ENCODE results near the gene VWDE.

GRCh38 chr7:12350971-12351370, 52.7 kb downstream of the VWDE start:
- no peak for TF ChIP-seq ZNF550 (CRISPR knock-in tag; IDR thresholded peaks at IDR 0.05; ENCODE audit: borderline replicate concordance)
- TF ChIP-seq KLF9 (CRISPR knock-in tag; IDR thresholded peaks at IDR 0.05; ENCODE audit: low read depth), result no peak
- TF ChIP-seq, protein P1, sequence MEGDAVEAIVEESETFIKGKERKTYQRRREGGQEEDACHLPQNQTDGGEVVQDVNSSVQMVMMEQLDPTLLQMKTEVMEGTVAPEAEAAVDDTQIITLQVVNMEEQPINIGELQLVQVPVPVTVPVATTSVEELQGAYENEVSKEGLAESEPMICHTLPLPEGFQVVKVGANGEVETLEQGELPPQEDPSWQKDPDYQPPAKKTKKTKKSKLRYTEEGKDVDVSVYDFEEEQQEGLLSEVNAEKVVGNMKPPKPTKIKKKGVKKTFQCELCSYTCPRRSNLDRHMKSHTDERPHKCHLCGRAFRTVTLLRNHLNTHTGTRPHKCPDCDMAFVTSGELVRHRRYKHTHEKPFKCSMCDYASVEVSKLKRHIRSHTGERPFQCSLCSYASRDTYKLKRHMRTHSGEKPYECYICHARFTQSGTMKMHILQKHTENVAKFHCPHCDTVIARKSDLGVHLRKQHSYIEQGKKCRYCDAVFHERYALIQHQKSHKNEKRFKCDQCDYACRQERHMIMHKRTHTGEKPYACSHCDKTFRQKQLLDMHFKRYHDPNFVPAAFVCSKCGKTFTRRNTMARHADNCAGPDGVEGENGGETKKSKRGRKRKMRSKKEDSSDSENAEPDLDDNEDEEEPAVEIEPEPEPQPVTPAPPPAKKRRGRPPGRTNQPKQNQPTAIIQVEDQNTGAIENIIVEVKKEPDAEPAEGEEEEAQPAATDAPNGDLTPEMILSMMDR (CRISPR knock-in tag; IDR thresholded peaks at IDR 0.05), result no peak
- no peak for TF ChIP-seq GATA4 (IDR thresholded peaks at IDR 0.05; ENCODE audit: borderline replicate concordance, low read depth)
- no peak for TF ChIP-seq ATF7 (IDR thresholded peaks at IDR 0.05)
- no peak for TF ChIP-seq ATF7 (CRISPR knock-in tag; IDR thresholded peaks at IDR 0.05)
- TF ChIP-seq GZF1 (CRISPR knock-in tag; IDR thresholded peaks at IDR 0.05), result no peak
- TF ChIP-seq, protein P2, sequence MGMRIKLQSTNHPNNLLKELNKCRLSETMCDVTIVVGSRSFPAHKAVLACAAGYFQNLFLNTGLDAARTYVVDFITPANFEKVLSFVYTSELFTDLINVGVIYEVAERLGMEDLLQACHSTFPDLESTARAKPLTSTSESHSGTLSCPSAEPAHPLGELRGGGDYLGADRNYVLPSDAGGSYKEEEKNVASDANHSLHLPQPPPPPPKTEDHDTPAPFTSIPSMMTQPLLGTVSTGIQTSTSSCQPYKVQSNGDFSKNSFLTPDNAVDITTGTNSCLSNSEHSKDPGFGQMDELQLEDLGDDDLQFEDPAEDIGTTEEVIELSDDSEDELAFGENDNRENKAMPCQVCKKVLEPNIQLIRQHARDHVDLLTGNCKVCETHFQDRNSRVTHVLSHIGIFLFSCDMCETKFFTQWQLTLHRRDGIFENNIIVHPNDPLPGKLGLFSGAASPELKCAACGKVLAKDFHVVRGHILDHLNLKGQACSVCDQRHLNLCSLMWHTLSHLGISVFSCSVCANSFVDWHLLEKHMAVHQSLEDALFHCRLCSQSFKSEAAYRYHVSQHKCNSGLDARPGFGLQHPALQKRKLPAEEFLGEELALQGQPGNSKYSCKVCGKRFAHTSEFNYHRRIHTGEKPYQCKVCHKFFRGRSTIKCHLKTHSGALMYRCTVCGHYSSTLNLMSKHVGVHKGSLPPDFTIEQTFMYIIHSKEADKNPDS (CRISPR knock-in tag; IDR thresholded peaks at IDR 0.05), result no peak
- no peak for TF ChIP-seq ATF5 (CRISPR knock-in tag; IDR thresholded peaks at IDR 0.05; ENCODE audit: low read depth)
- no peak for TF ChIP-seq SP1 (IDR thresholded peaks at IDR 0.05)
- TF ChIP-seq SP1 (CRISPR knock-in tag; IDR thresholded peaks at IDR 0.05), result no peak
- TF ChIP-seq, protein P3, sequence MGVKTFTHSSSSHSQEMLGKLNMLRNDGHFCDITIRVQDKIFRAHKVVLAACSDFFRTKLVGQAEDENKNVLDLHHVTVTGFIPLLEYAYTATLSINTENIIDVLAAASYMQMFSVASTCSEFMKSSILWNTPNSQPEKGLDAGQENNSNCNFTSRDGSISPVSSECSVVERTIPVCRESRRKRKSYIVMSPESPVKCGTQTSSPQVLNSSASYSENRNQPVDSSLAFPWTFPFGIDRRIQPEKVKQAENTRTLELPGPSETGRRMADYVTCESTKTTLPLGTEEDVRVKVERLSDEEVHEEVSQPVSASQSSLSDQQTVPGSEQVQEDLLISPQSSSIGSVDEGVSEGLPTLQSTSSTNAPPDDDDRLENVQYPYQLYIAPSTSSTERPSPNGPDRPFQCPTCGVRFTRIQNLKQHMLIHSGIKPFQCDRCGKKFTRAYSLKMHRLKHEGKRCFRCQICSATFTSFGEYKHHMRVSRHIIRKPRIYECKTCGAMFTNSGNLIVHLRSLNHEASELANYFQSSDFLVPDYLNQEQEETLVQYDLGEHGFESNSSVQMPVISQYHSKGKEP (CRISPR knock-in tag; IDR thresholded peaks at IDR 0.05), result no peak
- TF ChIP-seq ZBTB26 (CRISPR knock-in tag; IDR thresholded peaks at IDR 0.05; ENCODE audit: borderline replicate concordance), result no peak
- no peak for TF ChIP-seq MYC (CRISPR knock-in tag; IDR thresholded peaks at IDR 0.05; ENCODE audit: borderline replicate concordance)
- TF ChIP-seq MXD3 (CRISPR knock-in tag; IDR thresholded peaks at IDR 0.05), result no peak
- no peak for TF ChIP-seq POLR2A (IDR thresholded peaks at IDR 0.05; ENCODE audit: insufficient read depth in 1 of 2, low read depth in 2 of 2, low read length in 2 of 2)

Data from HepG2 (cell line).